ENCODE data around the gene ZNF648.
"Not testable (repeated sequence)": the region's sequence is repeated elsewhere in the genome, so short reads cannot be mapped to it uniquely, and the experiment has no call there.

The ZNF648 gene

DNA sequence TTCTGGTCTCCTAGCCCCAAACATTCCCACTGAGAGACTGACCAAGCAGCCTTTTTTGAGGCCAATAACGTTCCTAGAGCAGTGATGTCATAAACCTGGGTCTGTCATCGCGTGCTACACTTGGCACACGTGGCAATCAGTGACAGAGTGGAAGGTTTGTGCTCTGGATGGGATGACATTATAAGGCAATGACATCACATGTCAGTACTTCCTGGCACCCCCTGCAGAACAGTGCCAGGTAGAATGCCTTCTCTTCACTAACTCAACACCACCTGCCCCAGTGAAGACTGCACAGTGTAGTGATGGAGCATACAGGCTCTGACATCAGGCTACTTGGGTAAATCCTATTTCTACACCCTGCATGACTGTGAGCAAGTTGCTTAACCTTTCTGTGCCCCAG lies 5.4 kb upstream of the ZNF648 start:
- DNase-seq: no peak

DNA sequence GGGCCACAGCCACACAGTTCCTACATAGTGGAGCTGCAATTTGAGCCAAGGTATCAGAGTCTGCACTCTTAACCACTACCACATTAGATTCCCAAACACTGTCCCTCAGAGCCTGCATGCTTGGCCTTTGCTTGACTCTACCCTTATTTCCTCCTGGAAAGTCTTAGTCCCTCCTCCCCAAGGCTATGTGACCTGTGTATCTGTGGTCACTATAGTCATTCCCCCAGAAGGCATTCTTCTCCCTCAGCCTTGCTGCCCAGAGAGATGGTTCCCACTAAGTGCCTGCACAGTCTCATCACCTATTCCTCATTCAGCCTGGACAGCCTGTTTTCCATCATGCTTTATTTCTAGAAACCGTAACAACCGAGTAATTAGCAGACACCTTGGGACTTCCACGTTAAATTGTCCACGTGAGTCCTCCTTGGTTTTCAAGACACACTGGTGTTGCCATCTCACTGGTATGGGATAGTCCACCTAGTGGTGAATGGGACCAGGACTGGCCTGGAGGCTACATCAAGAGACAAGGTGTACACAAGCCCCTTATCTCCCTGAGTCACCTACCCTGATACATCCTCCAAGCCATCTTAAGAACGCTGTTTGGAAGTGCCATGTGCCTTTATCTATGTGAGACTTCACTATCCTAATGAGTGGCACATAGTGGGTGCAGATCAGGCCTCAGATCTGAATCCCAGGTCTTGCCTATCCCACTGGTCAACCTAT lies 3.8 kb upstream of the ZNF648 start:
- DNase-seq: no peak

DNA sequence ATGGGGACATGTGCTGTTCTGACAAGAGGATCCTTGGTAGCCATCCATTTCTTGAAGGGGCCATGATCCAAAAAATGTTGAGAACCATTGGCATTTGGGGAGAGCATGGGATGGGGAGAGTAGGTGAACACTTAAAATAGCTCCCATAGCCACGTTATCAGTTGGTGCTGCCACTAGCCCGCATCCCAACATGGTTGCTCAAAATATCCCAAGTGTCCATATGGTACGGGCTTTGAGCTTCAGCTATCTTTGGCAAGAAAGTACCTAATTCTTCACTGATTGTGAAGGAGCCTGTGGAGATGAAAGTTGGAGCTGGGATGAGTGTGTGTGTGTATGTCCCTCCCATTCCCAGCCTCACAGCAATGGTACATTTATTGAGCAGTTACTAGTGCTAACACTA lies 3.1 kb upstream of the ZNF648 start:
- no peak for DNase-seq

DNA sequence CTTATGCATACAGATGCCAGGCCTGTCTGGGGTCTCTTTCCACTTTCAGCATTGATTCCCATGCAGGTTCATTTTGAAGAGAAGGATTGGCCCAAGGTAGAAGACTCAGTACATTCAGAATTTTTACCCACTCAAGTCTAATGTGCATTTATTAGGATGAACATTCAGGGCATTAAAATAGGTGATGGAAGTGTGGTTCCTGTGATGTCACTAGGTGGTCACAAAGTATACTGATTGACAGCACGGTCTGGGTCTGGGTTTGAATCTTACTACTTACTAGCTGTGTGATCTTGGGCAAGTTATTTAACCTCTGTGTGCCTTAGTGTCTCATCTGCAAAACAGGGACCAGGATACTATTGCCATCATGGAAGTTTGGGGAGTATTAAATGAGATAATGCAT lies 711 bp upstream of the ZNF648 start:
- no peak for DNase-seq

DNA sequence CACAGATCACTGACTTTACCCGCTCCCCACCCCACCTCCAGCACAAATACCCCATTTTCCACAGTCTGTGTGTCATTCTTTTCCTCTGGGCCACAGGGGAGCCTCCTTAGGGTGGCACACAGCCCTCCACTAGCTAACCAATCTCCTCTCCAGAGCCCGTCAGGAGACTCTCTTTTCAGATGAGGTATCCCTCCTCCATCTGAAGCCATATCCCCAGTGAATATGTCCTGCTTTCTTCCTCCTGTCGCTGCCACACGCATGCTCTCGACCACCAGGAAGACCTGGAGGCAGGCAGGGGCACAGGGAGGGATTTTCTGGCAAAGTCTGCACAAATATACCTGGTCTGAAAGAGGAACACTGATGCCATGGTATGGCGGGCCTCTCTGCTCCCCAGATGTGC lies 635 bp downstream of the ZNF648 start:
- no peak for DNase-seq

DNA sequence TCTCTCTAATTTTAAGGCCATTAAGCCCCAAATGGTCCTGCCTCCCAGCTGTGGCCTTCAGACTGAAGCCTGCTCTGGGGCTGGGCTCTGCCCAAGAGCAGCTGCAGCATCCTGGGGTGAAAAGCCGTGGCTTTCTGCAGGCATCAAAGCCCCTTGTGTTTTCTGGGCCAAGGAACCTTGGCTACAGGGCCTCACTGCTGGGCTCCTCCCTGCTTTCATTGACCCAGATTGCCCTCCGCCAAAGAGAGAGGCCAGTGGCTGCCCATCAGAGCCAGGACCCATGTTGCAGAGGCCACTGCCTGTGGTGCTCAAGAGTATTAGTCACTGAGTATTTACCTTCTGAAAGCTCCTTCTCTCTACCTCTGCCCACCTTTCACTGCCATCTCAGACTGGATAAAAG lies 1.6 kb downstream of the ZNF648 start:
- DNase-seq: no peak

DNA sequence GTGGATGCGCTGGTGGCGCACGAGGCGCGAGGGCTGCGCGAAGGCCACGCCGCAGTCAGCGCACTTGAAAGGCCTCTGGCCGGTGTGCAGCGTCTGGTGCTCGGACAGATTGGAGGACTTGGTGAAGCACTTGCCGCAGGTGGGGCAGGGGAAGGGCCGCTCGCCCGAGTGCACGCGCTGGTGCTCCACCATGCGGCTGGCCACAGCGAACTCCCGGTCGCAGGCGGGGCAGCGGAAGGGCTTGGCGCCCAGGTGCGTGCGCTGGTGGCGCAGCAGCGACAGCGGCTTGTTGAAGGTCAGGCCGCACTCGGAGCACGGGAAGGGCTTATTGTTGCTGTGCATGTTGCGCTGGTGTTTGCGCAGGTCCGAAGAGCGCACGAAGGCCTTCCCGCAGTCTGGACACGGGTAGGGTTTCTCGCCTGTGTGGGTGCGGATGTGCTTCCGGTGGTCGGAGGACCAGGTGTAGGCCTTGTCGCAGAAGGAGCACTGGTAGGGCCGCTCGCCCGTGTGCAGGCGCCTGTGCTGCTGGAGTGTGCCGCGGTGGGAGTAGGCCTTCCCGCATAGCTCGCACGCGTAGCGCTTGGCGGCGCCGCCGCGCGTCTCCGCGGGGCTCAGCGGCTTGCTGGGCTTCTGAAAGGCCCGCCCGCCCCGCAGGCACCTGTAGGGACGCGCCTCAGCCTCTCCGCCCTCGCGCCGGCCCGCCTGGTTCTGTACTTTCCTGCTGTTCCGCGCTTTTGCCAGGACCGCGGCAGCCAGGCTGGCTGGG lies 4.7 kb downstream of the ZNF648 start:
- DNase-seq: no peak

DNA sequence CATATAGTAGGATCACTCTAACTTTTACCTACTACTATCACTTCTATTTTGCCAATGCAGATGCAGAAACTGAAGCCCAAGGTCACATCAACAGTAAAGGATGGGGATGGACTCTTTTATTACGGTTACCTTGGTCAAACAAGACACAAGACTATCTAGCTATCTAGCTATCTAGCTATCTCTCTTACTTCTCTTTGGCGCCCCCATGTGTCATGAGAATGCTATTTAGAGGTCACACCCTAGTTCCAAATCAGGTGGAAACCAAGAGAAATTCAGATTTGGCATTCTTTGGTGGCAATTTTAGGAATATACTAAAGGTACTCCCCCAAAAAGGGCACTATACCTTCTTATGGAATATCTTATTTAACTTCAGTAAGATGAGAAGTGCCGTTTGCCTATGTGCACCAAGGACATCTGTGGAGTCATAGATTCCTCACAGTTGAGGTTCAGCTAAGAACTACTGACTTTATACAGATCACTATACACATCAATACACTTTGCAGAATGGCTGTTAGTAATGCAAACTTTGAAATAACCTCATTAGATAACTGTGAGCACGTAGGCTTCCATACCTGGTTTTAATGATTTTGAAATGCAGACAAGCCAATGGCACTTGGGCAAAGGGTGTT lies 6.7 kb downstream of the ZNF648 start:
- peak; percentile 32 for DNase-seq

DNA sequence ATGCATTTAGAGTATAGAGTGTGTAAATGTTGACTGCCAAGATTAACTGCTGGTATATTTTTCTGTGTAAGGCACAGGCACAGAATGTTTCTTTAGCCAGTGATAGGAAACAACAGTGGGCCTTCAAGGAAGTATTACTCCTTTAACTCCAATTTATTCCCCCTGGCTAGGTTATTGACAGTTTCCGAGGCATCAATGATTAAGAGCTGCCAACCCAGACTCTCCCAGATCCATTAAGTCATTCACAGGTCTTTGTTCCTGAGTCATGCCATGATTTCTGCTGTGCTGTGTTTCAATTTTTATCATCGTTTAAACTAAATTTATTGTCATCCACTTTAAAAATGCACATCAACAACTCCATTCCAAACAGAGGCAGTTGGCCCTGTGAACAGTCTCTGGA lies 9.2 kb downstream of the ZNF648 start:
- DNase-seq: no peak

DNA sequence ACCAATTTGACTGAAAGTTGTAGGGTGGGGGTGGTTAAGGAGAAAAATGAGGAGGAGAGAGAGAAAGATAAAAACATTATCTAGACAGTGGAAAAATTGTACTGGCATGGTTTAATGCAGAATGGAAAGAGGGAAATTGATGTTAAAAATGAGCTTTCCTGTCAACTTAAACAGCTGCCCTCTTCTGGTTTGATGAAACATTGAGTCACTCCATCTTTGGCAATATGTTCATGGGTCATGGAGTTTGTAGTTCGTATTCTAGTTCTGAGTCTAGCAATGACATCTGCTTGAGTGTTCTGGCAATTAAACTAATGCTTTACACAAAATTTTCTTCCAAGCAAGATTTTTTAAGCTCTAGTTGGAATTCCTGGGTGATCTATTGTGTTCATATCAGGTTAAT lies 9.6 kb downstream of the ZNF648 start:
- no peak for DNase-seq

DNA sequence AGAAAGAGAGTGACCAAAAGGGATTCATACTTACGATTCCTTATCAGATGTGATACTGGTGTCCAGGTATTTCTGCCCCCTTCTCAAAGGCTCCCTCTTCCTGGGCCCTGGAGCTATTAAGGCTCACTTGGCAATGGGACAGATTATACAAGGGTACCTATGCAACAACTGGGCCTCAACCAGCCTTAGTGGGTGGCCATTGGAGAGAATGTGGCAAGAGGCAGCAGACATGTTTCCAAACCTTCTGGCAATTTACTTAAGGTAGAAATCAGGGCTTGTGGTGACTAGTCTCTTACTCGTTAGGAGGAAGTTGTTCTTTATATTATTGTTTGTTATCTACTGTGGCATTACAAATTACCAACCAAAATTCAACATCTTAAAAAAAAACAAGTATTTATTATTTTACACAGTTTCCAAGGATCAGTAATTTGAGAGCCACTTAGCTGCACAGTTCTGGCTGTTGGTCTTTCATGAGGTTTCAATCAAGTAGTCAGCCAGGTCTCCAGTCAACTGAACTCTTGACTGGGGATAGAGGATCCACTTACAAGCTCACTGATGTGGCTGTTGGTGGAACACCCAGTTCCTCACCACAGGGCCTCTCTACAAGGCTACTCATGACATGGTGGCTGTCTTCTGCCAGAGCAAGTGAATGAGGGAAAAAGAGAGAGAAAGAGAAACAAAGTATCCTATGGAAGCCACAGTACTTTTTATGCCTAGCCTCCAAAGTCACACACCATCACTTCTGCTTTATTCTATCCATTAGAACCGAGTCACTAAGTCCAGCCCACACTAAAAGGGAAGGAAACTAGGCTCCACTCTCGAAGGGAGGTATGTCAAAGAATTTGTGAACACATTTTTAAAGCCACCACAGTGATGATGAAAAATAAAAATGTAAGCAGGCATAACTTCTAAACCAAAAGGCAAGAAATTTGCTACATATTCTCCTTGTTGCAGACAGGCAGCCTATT lies 10.7 kb downstream of the ZNF648 start:
- no peak for DNase-seq

DNA sequence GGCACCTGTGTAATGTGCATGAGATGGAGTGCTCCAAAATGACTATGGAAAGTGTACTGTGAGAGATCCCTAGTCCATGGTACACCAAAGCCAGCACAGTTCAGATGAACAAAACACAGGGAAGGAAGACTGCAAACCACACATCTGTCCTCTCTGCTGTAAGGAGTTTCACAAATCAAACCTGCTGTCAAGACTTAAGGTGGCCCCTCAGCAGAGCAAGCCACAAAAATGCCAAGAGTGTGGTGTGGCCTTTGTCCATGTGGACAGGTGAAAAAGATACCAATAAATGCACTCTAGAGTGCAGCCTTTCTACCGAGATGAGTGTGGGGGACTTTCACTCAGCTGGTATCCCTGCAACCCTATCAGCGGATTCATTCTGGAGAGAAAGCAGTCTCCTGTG lies 12.9 kb downstream of the ZNF648 start:
- no peak for DNase-seq

DNA sequence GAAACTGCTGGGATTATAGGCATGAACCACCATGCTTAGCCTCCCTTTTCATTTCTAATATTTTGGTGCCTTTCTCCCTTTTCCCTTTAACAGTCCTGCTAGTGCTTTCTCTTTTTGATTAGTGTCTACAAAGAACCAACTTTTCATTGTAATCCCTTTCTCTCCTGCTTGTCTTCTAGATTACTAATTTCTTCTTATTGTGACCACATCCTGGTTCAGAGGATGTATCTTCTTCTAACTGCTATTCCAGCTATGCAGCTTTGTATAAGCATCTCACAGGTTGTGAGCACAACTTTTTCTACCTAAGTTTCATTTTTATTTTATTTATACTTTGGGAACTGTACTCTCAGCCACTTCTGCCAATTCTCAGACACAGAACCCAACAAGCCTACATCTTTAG lies 14.7 kb downstream of the ZNF648 start:
- DNase-seq: no peak

DNA sequence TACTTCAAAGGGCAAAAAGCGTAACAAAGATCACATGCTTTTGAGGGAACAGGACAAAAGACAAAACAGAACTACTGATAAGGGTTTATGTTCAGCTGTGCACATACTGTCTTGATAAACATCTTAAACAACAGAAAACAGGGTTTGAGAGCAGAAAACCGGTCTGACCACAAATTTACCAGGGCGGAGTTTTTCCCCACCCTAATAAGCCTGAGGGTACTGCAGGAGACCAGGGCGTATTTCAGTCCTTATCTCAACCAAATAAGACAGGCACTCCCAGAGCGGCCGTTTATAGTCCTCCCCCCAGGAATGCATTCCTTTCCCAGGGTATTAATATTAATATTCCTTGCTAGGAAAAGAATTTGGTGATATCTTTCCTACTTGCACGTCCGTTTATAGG lies 16.0 kb downstream of the ZNF648 start:
- not testable (repeated sequence) for DNase-seq

DNA sequence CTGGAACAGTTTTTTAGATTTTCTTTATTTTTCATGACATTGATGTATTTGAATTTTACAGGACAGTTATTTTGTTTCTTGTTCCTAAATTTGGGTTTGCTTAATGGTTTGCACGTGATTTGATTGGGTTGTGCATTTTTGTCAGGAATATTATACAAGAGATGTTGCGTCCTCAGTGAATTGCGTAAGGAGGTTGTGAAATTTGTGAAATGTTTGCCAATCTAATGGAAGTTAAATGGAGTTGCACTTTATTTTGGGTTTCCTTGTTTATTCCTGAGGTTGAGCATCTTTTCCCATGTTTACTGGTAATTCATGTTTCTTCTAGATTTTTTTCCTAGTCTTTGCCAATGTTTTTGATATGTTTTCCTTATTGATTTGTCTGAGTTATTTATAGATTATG lies 19.9 kb downstream of the ZNF648 start:
- no peak for DNase-seq

DNA sequence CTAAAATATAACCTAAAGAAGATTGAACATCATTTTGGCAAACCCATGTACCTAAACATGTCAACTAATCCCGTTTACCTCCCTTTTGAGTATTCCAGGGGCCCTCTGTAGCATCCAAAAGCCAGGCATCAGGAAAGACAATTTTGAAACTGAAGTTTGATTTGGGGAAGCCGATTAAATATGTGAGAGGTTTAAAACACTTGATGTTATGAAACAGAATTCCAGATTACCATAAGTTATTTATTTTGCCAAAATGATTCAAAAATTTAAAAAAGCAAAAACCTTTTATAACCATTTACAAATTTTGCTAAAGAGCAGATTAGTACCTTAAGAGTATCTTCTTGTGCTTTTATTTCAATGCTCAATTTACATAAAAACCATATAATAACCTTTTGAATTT lies 23.3 kb downstream of the ZNF648 start:
- DNase-seq: no peak

DNA sequence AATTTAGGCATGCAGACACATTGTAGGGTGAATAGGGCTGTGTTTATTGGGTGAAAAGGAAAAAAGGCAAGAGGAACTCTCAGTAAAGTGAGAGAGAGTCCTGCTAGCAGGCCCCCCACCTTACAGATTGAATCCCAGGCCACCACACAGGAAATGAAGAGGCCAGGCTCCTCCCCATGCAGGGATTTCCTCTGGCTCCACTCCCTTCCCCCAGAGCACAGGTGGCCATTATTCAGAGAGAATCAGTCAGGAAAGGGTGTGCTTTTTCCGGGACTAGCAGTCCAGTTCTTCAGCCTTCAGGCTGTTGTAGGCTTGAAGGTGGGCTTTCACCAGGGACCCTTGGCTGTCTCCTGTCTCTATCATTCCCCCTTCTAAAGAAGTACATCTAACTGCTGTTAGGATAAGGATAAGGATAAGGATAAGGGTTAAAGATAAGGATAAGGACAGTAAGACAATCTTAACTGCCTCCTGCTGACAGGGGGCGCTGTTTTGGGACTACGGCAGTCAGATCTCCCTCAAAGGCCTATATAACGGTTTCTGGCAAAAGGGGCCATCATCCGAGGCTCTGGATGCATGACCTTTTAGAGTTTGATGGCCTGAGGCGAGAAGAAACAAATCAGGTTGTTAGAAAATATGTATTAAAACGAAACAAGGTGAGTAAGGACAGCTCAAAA lies 26.3 kb downstream of the ZNF648 start:
- DNase-seq: no peak

DNA sequence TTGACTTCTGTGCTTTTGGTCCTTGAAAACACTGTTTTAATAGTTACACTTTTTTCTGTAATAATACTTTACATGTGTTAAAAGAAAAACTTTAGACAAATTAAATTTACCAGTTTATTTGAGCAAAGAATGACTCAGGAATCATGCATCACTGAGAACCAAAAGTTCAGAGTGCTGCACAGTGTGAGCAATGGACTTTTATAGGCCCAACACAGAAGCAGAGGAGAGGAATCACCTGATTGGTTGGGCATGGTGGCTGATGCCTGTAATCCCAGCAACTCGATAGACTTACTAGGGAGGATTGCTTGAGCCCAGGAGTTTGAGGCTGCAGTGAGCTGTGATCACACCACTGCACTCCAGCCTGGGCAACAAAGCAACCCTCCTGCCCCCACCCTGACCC lies 29.3 kb downstream of the ZNF648 start:
- DNase-seq: no peak

DNA sequence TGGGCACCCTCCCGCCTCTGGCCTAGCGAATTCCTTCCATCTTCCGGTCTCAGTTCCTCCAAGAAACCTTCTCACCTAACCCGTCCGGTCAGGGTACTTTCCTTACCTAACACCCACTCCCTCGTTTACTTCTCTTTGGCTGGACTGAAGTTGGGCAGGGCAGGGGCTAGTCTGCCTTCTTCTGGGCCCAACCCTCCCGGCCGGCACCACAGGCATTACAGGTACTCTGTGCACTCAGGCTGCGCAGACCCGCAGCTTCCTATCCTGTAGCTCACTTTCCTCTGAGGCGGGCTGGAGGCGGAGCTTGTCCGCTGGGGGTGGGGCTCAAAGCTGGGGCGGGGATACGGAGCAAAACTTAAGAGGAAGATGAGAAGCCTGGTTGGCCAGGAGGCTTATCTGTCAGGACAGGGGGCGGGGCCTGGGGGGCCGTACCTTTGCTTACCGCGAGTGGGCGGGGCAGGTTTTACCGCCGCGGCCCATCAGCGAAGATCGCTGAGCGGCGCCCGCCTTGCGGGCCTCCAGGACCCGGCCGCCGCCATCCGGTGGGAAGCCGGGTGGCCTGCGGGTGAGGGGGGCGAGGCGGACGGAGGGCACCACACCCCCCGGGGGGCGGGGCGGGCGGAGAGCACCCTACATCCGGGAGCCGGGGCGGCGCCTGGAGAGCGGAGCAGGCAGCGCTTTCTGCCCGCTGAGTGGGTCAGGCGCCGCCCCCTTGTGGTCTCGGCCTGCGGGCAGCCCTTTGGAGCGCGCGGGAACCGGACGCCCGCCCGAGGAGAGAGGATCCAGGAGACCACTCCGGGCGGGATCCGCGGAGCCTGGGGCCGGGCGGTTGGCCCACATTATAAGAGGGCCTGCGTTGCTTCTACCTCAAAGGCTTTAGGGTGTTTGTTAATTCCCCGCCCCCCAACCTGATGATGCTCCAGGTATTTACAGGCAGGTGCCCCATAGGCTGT lies 31.9 kb downstream of the ZNF648 start:
- DNase-seq: peak; percentile 94

DNA sequence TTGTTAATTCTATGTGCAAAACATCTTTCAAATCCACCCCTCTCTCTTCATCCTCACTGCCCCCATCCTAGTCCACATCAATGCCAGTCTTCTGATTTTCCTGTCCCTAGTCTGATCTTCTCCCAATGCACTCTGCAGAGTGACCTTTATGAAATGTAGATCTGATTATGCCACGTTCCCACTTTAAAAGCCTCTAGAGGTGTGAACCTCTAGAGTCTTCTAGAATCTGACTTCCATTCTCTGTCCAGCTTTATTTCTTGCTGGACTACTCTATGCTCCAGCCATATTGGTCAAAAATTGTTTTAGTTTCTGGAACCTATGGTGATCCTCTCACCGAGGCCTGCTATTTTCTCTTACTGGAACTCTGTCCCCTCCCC lies 32.5 kb downstream of the ZNF648 start:
- no peak for DNase-seq

DNA sequence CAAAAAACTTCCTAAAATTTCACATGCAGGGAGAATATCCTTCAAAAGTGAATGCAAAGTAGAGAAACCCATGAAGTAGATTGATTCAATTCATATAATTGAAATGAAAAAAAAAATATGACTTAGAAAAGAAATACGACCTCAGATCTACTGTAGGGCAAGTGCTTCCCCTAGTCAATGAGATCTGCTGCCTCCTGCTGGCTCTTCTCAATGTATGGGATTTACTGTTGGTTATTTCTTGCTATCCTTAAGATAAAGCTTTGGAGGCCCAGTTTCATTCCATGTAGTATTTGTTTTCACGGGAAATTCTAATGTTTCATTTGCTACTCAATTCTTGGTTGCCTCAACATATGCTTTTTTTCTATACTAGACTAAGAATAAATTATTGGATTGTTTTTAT lies 46.2 kb downstream of the ZNF648 start:
- no peak for DNase-seq

Data from NCI-H2171 treated with DMSO at 0.1 percent for 48 hours (cell line).